ENCODE data around the gene MEIS2. TPM values are rescaled to one million over a fixed set of nuclear protein-coding genes. Genes with fewer than 3 reads are reported as not detected.

The MEIS2 gene
- total RNA-seq, 1 donor, result 43.7 TPM

DNA sequence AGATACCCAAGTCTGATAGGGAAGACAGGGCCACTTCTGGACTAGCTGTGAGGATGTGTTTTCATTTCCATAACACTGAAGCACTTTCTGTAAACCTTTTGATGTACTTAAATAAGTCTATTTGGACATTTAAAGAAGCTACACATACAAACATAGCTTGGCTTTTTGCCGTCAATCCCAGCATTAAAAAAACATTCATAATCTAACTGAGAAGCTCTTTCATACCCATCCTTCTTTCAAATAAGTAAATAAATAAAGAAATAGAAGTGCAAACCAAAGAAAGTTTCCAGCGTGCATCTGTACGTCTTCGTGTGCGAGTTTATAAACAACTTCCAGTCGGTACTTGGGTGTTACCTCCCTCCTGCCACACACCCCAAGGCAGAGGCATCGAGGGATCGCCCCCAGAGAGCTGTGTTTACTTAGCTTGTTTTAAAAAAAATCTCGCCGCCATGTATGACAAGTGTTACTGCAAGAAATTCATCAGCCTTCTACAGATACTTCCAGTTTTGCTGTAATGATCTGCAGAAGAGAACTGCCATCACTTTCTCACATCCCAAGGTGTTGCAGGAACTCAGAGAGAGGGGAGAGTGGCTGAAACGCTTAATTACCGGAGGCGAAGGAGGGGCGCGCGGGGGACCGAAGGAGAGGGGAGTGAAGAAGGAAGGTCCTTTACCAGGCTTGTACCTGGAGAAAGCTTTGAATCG is 9.0 kb upstream of the MEIS2 start:
- peak overlapping the region; percentile 58 for H3K4me3 ChIP-seq (ENCODE audit: low read depth, low read length)
- TF ChIP-seq, protein P1, sequence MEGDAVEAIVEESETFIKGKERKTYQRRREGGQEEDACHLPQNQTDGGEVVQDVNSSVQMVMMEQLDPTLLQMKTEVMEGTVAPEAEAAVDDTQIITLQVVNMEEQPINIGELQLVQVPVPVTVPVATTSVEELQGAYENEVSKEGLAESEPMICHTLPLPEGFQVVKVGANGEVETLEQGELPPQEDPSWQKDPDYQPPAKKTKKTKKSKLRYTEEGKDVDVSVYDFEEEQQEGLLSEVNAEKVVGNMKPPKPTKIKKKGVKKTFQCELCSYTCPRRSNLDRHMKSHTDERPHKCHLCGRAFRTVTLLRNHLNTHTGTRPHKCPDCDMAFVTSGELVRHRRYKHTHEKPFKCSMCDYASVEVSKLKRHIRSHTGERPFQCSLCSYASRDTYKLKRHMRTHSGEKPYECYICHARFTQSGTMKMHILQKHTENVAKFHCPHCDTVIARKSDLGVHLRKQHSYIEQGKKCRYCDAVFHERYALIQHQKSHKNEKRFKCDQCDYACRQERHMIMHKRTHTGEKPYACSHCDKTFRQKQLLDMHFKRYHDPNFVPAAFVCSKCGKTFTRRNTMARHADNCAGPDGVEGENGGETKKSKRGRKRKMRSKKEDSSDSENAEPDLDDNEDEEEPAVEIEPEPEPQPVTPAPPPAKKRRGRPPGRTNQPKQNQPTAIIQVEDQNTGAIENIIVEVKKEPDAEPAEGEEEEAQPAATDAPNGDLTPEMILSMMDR (IDR thresholded peaks at IDR 0.05; ENCODE audit: insufficient read depth, low read length), result no peak
- peak; percentile 63 for DNase-seq (ENCODE audit: low read depth)

- DNase-seq (ENCODE audit: low read depth), result peak; percentile 64
- H3K4me3 ChIP-seq (ENCODE audit: low read depth, low read length), result peak overlapping the region; percentile 23
- TF ChIP-seq, protein P1 (IDR thresholded peaks at IDR 0.05; ENCODE audit: insufficient read depth, low read length), result no peak
Observed at GRCh38 chr15:37108381-37109167, 8.2 kb upstream of the MEIS2 start.

GRCh38 chr15:37107744-37108380 is 7.5 kb upstream of the MEIS2 start:
- no peak for DNase-seq (ENCODE audit: low read depth)
- TF ChIP-seq, protein P1 (IDR thresholded peaks at IDR 0.05; ENCODE audit: insufficient read depth, low read length), result no peak
- peak overlapping the region; percentile 61 for H3K4me3 ChIP-seq (ENCODE audit: low read depth, low read length)

DNA sequence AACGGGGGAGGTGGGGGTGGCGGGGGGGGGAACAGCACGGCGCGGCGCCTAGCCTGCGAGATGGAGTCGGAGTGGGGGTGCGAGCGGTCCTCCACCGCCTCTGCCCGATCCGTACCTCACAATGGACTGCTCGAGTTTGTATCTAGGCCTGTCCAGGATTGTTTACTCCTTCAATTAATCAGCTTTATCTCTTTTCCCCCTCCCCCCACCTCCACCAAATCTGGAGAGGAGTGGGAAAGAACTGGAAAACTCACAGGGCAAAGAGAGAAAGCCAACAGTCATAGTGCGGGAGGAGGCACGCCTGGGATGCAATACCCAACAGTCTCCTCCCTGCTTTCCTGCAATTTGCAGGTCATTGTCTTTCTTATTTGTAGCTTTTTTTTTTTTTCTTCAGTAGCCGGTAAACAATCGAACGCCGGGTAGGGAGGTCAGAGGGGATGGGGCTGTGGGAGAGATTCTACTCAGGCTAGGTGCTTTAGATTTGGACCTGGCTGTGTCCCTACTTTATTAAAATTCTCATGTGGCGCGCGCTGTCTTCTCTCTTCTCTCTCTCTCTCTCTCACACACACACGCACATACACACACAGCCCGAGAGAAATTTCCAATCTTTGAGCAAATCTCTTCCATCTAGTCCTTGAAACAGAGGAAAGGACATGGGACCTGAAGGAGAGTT is 6.9 kb upstream of the MEIS2 start:
- TF ChIP-seq, protein P1 (IDR thresholded peaks at IDR 0.05; ENCODE audit: insufficient read depth, low read length), result no peak
- DNase-seq (ENCODE audit: low read depth), result peak; percentile 73
- H3K4me3 ChIP-seq (ENCODE audit: low read depth, low read length), result peak overlapping the region; percentile 61

DNA sequence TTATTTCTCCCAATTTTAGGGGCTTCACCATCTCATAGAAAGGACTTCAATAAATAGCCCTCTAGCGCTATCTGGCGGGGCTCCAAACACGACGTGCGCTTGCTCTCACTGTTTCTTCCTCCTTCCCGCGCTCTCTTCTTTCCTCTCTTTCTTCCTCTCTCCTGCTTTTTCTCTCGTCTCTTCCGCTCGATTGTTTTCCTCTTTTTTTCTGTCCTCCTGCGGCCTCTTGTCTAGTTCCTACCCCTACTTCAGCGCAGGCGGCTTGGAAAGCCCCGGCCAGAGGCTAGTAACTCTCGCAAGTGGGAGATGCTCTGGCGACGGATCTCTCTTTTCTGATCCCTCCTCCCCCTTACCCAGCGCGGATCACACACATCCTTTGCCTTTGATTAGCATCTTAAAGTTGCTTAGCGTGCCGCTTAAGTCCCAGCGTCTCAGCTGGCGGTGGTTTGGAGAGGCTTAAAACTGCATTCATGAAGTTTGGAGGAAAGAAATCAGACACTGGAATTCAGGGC is 6.2 kb upstream of the MEIS2 start:
- peak; percentile 71 for DNase-seq (ENCODE audit: low read depth)
- TF ChIP-seq, protein P1 (IDR thresholded peaks at IDR 0.05; ENCODE audit: insufficient read depth, low read length), result no peak
- peak overlapping the region; percentile 61 for H3K4me3 ChIP-seq (ENCODE audit: low read depth, low read length)

DNA sequence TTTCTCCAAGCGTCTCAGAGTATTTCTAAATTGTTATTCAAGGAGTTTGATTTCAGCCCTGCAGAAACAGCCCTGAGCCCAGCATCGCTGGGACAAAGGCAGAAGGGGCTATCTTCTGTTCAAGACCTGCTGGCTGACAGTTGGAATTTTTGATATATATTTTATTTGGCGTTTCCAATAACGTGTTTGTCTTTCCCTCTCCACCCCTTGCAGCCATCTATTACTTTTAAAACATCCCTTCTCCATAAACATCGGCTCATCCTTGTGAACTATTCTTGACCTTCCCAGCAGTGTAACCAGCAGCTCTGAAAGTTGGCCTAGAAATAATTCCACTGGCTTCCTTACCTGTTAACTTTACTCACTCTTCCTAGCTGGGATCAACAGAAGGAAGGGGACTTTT is 5.5 kb upstream of the MEIS2 start:
- H3K4me3 ChIP-seq (ENCODE audit: low read depth, low read length), result peak overlapping the region; percentile 5
- TF ChIP-seq, protein P1 (IDR thresholded peaks at IDR 0.05; ENCODE audit: insufficient read depth, low read length), result no peak
- DNase-seq (ENCODE audit: low read depth), result peak; percentile 52
